ENCODE results near the gene LRCOL1.
"Not testable (repeated sequence)": the region's sequence is repeated elsewhere in the genome, so short reads cannot be mapped to it uniquely, and the experiment has no call there.

LRCOL1 gene

GRCh38 chr12:132603240-132604150 lies 6.9 kb downstream of the LRCOL1 start:
- no peak overlapping the region for H3K4me3 ChIP-seq (ENCODE audit: low read depth, low read length)
- TF ChIP-seq, protein P1, sequence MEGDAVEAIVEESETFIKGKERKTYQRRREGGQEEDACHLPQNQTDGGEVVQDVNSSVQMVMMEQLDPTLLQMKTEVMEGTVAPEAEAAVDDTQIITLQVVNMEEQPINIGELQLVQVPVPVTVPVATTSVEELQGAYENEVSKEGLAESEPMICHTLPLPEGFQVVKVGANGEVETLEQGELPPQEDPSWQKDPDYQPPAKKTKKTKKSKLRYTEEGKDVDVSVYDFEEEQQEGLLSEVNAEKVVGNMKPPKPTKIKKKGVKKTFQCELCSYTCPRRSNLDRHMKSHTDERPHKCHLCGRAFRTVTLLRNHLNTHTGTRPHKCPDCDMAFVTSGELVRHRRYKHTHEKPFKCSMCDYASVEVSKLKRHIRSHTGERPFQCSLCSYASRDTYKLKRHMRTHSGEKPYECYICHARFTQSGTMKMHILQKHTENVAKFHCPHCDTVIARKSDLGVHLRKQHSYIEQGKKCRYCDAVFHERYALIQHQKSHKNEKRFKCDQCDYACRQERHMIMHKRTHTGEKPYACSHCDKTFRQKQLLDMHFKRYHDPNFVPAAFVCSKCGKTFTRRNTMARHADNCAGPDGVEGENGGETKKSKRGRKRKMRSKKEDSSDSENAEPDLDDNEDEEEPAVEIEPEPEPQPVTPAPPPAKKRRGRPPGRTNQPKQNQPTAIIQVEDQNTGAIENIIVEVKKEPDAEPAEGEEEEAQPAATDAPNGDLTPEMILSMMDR (conservative IDR thresholded peaks at IDR 0.05; ENCODE audit: low read depth, low read length), result no peak
- DNase-seq (ENCODE audit: low read depth), result no peak

DNA sequence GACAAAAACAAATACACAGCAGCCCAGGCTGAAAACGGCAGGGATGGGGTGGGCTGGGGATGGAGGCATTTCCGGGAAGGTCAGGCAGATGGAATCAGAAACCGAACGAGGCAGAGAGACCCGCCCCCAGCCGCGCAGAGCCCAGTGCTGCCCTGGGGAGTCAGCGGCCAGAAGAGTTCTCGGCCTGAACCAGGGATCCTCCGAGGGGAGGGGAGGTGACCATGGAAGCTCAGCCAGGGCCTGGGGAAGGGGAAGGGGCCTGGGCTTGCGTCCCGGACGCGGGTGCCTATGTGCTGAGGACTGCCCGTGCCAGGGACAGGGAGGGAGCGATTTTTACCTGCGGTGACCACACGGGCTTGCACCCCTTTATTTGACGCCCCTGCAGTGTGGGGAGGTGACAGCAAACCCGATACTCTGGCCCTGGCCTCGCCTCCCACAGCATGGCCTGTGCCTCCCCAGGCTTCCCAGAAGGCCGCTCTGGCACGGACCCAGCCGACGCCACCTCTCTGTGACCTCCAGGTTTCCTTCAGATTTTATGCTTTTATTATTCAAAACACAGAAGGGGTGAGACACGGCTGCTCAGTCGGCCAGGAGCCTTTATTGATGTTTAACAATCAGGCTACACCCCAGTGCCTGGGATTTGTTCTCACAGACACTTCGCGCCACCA lies 7.7 kb downstream of the LRCOL1 start:
- DNase-seq (ENCODE audit: low read depth), result peak; percentile 26
- TF ChIP-seq, protein P1 (conservative IDR thresholded peaks at IDR 0.05; ENCODE audit: low read depth, low read length), result no peak
- H3K4me3 ChIP-seq (ENCODE audit: low read depth, low read length), result no peak overlapping the region

DNA sequence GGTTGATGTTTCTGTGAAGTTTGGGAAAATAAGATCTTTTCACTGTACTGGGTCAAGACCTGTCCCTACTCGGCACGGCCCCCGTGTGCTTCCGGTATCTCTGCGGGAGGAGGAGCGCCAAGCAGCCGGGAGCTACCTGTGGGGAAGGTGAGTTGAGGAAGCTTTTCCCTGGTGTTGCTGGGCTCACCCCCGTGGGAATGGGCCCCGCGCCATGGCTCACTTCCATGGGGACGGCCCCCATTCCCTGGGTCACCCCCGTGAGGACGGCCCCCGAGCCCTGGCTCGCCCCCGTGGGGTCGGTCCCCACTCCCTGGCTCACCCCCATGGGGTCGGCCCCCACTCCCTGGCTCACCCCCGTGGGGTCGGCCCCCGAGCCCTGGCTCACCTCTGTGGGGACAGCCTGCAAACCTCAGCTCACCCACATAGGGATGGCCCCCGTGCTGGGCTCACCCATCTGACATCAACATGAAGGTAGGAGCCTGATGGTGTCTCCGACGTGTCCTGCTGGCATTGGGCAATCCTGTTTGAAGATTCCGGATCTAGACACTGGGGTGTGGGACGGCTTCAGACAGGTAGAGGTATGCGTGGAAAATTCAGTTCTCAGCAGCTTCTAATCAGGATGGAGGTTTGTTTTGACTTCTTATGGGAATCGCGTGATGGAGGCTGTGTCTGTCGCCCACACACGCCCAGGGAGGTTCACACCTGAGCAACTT lies 9.1 kb downstream of the LRCOL1 start:
- DNase-seq (ENCODE audit: low read depth), result no peak
- TF ChIP-seq, protein P1 (conservative IDR thresholded peaks at IDR 0.05; ENCODE audit: low read depth, low read length), result no peak
- no peak overlapping the region for H3K4me3 ChIP-seq (ENCODE audit: low read depth, low read length)

- H3K4me3 ChIP-seq (ENCODE audit: low read depth, low read length), result peak overlapping the region; percentile 58
- DNase-seq (ENCODE audit: low read depth), result peak; percentile 79
- TF ChIP-seq, protein P1 (conservative IDR thresholded peaks at IDR 0.05; ENCODE audit: low read depth, low read length), result peak; percentile 80
Measured at GRCh38 chr12:132600048-132601032, 10.0 kb downstream of the LRCOL1 start.

DNA sequence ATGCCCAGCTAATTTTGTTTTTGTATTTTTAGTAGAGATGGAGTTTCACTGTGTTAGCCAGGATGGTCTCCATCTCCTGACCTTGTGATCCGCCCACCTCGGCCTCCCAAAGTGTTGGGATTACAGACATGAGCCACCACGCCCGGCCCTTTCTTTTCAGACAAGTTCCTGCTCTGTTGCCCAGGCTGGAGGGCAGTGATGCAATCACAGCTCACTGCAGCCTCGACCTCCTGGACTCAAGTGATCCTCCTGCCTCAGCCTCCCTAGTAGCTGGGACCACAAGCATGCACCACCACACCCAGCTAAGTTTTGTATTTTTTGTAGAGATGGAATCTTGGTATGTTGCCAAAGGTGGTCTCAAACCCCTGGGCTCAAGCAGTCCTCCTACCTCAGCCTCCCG lies 10.9 kb downstream of the LRCOL1 start:
- not testable (repeated sequence) for H3K4me3 ChIP-seq (ENCODE audit: low read depth, low read length); DNase-seq (ENCODE audit: low read depth)

GRCh38 chr12:132597333-132598316 lies 12.8 kb downstream of the LRCOL1 start:
- peak overlapping the region; percentile 42 for H3K4me3 ChIP-seq (ENCODE audit: low read depth, low read length)
- DNase-seq (ENCODE audit: low read depth), result peak; percentile 65
- TF ChIP-seq, protein P1 (conservative IDR thresholded peaks at IDR 0.05; ENCODE audit: low read depth, low read length), result no peak

Data from choroid plexus epithelial cell (primary cell).